ENCODE results near the gene MKNK1.

The MKNK1 gene

DNA sequence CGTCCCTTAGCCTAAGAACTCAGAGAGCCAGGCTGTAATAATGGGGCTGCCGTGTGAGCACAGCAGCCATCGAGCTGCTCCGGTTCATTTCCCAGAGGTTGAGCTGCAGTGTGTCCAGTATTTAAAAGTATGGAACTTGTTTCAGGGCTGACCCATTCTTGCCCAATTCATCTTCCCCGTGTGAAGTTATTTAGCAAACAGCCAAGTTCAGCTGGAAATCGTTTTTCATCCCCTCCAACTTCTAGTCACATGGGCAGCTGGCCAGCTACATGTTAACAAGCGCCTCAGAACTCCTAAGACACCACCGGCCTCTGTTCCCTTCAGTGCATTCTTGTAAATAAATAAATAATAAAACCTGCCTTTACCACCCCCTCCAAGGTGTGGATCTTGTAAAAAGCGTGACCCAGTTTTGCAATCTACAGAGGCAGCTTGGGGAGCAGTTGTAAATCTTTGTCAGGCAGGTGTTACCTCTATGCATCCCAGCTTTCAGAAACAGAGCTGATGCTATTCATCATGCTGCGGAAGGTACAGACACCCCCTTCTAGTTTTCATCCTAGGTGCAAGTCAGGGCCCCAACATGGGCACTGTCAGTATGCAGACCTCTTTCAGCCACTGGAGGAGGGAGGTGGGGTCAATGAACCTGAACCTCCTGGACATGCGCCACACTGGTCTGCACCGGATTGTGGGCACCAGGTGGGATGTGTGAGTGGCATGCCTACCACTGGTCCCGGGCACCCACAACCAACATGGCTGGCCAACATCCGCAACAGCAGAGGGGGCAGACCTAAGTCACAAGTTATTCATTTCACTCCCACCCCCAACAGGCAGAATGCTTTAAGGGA is 34.0 kb downstream of the MKNK1 start:
- H3K9me3 ChIP-seq (ENCODE audit: control insufficient read depth, insufficient read depth, low read length) = no peaks in the 10 kb centered on the region
- no peak overlapping the region for H3K4me2 ChIP-seq (ENCODE audit: low read length)
- H3K4me1 ChIP-seq (ENCODE audit: control insufficient read depth, low read length) = no peaks in the 10 kb centered on the region
- no peaks in the 10 kb centered on the region for H3K36me3 ChIP-seq (ENCODE audit: control insufficient read depth, low read length)
- H3K4me3 ChIP-seq (ENCODE audit: low read length) = no peak overlapping the region
- no peak overlapping the region for H3K27ac ChIP-seq (ENCODE audit: low read depth, low read length)
- no peaks in the 10 kb centered on the region for H3K79me2 ChIP-seq (ENCODE audit: control insufficient read depth, low read length)
- no peaks in the 10 kb centered on the region for H3K27me3 ChIP-seq (ENCODE audit: control insufficient read depth, low read length)
- H3F3A ChIP-seq (ENCODE audit: control insufficient read depth, insufficient read depth) = no peaks in the 10 kb centered on the region
- no peaks in the 10 kb centered on the region for H3K9me2 ChIP-seq (replicated peaks; ENCODE audit: control insufficient read depth, low read length)
- H4K20me1 ChIP-seq (ENCODE audit: control insufficient read depth, insufficient read depth, low read depth, low read length) = no peaks in the 10 kb centered on the region
- no peak for TF ChIP-seq EZH2phosphoT487 (IDR thresholded peaks at IDR 0.05; ENCODE audit: borderline replicate concordance, low read length)
- no peak for TF ChIP-seq CTCF (IDR thresholded peaks at IDR 0.05; ENCODE audit: low read depth, low read length, poor library complexity, severe bottlenecking)

- Histone ChIP-seq H3K79me2 (ENCODE audit: control insufficient read depth, low read length) (no peaks in the 10 kb centered on the region), H3K4me3 (ENCODE audit: low read length) (no peak overlapping the region), H3K36me3 (ENCODE audit: control insufficient read depth, low read length) (no peaks in the 10 kb centered on the region), H3K27me3 (ENCODE audit: control insufficient read depth, low read length) (no peaks in the 10 kb centered on the region), H4K20me1 (ENCODE audit: control insufficient read depth, insufficient read depth, low read depth, low read length) (no peaks in the 10 kb centered on the region), H3K9me2 (replicated peaks; ENCODE audit: control insufficient read depth, low read length) (no peaks in the 10 kb centered on the region), H3K4me2 (ENCODE audit: low read length) (no peak overlapping the region), H3K27ac (ENCODE audit: low read depth, low read length) (no peak overlapping the region), H3K9me3 (ENCODE audit: control insufficient read depth, insufficient read depth, low read length) (no peaks in the 10 kb centered on the region), H3K4me1 (ENCODE audit: control insufficient read depth, low read length) (no peaks in the 10 kb centered on the region), H3F3A (ENCODE audit: control insufficient read depth, insufficient read depth) (no peaks in the 10 kb centered on the region)
- no peak for TF ChIP-seq EZH2phosphoT487 (IDR thresholded peaks at IDR 0.05; ENCODE audit: borderline replicate concordance, low read length)
- TF ChIP-seq CTCF (IDR thresholded peaks at IDR 0.05; ENCODE audit: low read depth, low read length, poor library complexity, severe bottlenecking) = no peak
These were observed 35.0 kb downstream of the MKNK1 start for GRCh38 chr1:46569116-46569515.

DNA sequence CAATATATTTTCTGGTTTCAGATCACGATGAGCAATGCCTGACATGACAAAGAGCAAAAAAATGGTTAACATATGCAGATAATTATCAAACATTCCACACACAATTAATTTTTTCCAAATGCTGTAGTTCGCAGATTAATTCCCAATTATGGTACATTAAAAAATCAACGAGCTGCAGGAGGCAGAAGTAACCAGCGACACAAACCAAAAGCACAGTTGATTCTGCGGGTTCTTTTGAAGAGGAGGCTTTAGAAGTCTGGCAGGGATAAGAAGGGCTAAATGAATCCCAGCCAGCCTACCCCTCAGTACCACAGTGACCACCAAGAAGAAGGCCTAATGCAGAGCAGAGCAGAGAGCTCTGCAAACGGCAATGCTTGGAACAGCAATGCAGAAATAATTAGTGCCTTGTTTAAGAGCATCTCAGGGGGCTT is 35.6 kb downstream of the MKNK1 start:
- TF ChIP-seq EZH2phosphoT487 (IDR thresholded peaks at IDR 0.05; ENCODE audit: borderline replicate concordance, low read length) (no peak), CTCF (IDR thresholded peaks at IDR 0.05; ENCODE audit: low read depth, low read length, poor library complexity, severe bottlenecking) (no peak)
- Histone ChIP-seq H3K9me2 (replicated peaks; ENCODE audit: control insufficient read depth, low read length) (no peaks in the 10 kb centered on the region), H3F3A (ENCODE audit: control insufficient read depth, insufficient read depth) (no peaks in the 10 kb centered on the region), H3K27me3 (ENCODE audit: control insufficient read depth, low read length) (no peaks in the 10 kb centered on the region), H4K20me1 (ENCODE audit: control insufficient read depth, insufficient read depth, low read depth, low read length) (no peaks in the 10 kb centered on the region), H3K4me2 (ENCODE audit: low read length) (no peak overlapping the region), H3K27ac (ENCODE audit: low read depth, low read length) (no peak overlapping the region), H3K36me3 (ENCODE audit: control insufficient read depth, low read length) (no peaks in the 10 kb centered on the region), H3K4me1 (ENCODE audit: control insufficient read depth, low read length) (no peaks in the 10 kb centered on the region), H3K9me3 (ENCODE audit: control insufficient read depth, insufficient read depth, low read length) (no peaks in the 10 kb centered on the region), H3K79me2 (ENCODE audit: control insufficient read depth, low read length) (no peaks in the 10 kb centered on the region), H3K4me3 (ENCODE audit: low read length) (no peak overlapping the region)

All from DOHH2 (cell line).